RWPE1 (cell line): ENCODE data around the gene CAT.

Experiments
- CTCF ChIA-PET: fragments of 350-600 bp; sonication (Branson Sonifier 250); formaldehyde crosslinking; extraction: SDS; loops from one replicate; lab custom pipeline; 2021; lab: Yijun Ruan, JAX
- POLR2A ChIA-PET: fragments of 400-600 bp; formaldehyde crosslinking; extraction: SDS; loops from one replicate; lab custom pipeline; 2020; ENCODE audit warnings: antibody characterized with exemption; ENCODE audit not compliant: low non-redundant PET; lab: Yijun Ruan, JAX
- DNase-seq: peaks from one replicate; pipeline ENCODE4 v3.0.0; 2012; ENCODE audit warnings: low spot score
- H3K27ac ChIP-seq: fragments of 450-650 bp; 2 replicates; pipeline ENCODE4 v1.5.1; 2017
- TF ChIP-seq, protein P1 (sequence below): fragments of 450-650 bp; conservative IDR thresholded peaks from 2 replicates; pipeline ENCODE4 v1.5.1; 2017; ENCODE audit warnings: low read depth, mild to moderate bottlenecking

CAT gene

DNA sequence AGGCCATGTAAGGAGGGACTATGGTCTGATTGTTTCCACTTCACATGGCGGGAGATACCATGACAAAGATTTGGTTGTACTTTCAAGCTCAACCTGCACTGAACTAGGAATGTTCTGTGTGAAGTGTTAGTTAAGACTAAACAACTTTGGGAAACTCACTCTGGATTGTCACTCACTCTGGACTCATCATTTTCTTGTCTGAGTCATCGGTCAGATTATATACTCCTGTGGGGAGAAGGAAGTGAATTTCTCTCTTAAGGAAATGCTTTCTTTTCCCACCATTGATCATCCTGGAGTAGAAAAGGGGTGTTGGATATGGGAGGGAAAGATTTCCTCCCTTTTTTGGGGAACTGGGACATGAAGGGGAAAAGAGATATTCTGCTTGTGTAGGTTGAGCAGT, 26.9 kb upstream of the CAT start:
- TF ChIP-seq, protein P1, sequence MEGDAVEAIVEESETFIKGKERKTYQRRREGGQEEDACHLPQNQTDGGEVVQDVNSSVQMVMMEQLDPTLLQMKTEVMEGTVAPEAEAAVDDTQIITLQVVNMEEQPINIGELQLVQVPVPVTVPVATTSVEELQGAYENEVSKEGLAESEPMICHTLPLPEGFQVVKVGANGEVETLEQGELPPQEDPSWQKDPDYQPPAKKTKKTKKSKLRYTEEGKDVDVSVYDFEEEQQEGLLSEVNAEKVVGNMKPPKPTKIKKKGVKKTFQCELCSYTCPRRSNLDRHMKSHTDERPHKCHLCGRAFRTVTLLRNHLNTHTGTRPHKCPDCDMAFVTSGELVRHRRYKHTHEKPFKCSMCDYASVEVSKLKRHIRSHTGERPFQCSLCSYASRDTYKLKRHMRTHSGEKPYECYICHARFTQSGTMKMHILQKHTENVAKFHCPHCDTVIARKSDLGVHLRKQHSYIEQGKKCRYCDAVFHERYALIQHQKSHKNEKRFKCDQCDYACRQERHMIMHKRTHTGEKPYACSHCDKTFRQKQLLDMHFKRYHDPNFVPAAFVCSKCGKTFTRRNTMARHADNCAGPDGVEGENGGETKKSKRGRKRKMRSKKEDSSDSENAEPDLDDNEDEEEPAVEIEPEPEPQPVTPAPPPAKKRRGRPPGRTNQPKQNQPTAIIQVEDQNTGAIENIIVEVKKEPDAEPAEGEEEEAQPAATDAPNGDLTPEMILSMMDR = no peak
- CTCF ChIA-PET = no interaction called here
- no peak for DNase-seq
- no peak overlapping the region for H3K27ac ChIP-seq
- POLR2A ChIA-PET = no interaction called here

DNA sequence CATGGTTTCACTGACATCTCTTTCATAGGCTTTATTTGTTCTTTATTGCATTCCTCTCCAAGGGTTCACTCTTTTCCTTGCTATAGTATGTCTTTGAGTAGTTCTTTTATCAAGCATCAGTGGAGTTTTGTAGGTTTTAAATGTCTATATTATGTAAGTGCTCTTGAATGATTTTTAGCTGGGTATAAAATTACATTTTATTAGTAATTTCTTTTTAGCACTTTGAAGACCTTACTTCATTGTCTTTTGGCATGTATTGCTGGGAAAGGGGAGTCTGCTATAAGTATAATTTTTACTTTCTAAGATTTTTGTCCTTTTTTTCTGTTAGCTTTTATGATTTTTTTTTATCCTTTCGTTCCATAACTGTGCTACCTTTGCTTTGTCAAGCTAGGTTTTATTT, 25.5 kb upstream of the CAT start:
- ChIA-PET CTCF (interaction anchor here (0.8 to 1.1 kb wide), 2 partner anchors 14 to 239 kb away, joined by 3 to 4 read pairs; no protein-coding TSS in a partner anchor), POLR2A (no interaction called here)
- no peak for DNase-seq
- H3K27ac ChIP-seq = no peak overlapping the region
- TF ChIP-seq, protein P1 = no peak

DNA sequence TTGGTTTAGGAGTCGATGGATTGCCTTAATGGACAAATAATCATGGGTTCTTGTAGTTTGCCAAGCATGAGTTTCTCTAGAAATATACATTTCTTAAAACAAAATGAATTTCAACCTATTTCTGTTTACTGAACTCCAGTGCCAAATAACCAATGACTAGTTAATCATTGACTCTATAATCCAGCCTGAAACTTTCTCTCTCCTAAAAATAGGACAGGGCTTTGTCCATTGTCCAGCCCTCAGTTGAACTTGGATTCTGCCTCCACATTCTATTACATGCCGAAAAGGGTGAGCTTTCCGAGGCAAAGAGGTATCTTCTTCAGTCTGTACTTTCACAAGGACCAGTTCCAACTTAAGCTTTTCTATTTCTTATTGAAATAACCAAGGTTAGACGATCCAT, 23.2 kb upstream of the CAT start:
- CTCF ChIA-PET = no interaction called here
- POLR2A ChIA-PET = no interaction called here
- DNase-seq = no peak
- TF ChIP-seq, protein P1 = no peak
- H3K27ac ChIP-seq = no peak overlapping the region

DNA sequence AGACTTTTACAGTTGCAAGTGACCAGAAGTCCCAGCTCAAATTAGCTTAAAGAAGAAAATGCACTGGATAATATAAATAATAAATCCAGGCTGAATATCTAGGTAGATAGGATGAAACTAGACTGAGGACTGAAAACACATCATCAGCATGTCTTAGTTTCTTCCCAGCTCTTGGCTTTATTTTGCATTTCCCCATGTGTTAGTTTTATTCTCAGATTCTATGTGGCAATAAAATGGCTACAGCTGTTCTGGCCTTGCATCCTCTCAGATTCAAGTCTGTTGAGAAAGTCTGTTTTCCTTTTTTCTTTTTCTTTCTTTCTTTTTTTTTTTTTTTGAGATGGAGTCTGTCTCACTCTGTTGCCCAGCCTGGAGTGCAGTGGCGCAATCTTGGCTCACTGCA, 22.6 kb upstream of the CAT start:
- POLR2A ChIA-PET = no interaction called here
- H3K27ac ChIP-seq = no peak overlapping the region
- TF ChIP-seq, protein P1 = no peak
- CTCF ChIA-PET = no interaction called here
- no peak for DNase-seq

DNA sequence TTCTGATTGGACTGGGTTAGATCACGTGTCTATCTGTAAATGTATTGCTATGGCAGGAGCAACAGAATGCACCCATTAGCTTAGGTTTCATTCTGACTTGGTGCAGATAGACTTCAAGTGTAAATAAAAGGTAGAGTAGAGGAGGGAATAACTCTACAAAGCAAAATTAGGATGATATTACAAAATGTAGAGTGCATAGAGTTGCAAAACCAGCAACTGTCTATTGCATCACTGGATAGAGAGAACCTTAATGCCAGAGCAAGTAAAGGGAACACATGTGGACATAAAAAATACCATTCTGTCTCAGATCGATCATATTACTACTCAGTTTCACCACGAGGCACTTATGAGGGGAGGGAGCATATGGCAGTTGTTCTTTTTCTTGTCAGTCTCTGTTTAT, 22.0 kb upstream of the CAT start:
- no peak for DNase-seq
- ChIA-PET CTCF (no interaction called here), POLR2A (no interaction called here)
- H3K27ac ChIP-seq = no peak overlapping the region
- TF ChIP-seq, protein P1 = no peak

DNA sequence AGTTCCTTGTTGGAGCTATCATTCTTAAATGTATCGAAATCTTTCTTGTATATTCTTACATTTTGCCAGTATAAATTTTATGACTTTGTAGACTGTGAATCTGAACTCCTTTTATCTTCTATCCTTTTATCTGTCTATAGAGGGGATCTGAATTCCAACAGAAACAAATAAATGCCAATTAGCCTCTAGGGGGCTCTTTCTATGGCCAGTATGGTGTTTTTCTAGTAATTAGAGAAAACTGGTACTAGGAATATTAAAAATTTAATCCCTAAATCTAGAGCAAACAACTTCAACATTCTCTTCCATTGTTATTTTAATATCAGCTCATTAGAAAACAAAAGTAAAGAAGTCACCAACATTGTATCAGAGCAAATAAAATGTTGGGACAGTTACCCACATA, 21.5 kb upstream of the CAT start:
- H3K27ac ChIP-seq = no peak overlapping the region
- POLR2A ChIA-PET = no interaction called here
- CTCF ChIA-PET = no interaction called here
- TF ChIP-seq, protein P1 = no peak
- no peak for DNase-seq

DNA sequence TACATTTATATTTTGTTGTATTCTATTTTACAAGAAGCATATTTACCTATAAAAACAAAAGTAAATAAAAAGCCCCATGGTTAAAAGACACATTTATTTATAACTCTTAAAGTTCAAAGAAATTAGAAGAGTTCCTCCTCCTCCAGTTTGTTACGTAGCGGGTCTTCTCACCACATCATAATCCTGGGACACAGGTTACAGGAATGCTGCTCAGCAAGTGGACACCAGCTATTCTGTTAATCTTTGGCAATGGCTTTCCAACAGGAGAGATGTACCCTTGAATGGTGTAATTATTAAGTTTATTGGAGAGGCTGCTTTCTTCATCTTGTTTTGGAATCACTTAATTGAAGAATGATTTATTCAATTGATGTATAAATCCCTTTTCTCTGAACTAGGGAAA, 19.6 kb upstream of the CAT start:
- H3K27ac ChIP-seq = no peak overlapping the region
- ChIA-PET POLR2A (no interaction called here), CTCF (no interaction called here)
- TF ChIP-seq, protein P1 = no peak
- DNase-seq = no peak
